Uterus (tissue), 4 donors: ENCODE results near the gene PRRT4. TPM values are rescaled to one million over a fixed set of nuclear protein-coding genes. Genes with fewer than 3 reads are reported as not detected.

ENCODE experiments used
- DNase-seq, 2 donors: peaks; one replicate each; pipeline ENCODE4 v3.0.0-alpha.2; 2019 to 2020
- H3K27ac ChIP-seq, 2 donors: fragments of 200-600 bp; sonication (generic); 1 replicate in 1 of 2; 2 replicates in 1 of 2; pipeline ENCODE4 v1.5.1; 2016 to 2018
- H3K27me3 ChIP-seq, 2 donors: fragments of 200-600 bp; sonication (generic); one replicate each; pipeline ENCODE4 v1.5.1; 2018 to 2019; ENCODE audit warnings: control low read depth in 1 of 2
- H3K36me3 ChIP-seq, 2 donors: fragments of 200-600 bp; sonication (generic); one replicate each; pipeline ENCODE4 v1.5.1; 2019; ENCODE audit warnings: control low read depth in 1 of 2
- H3K4me1 ChIP-seq, 2 donors: fragments of 200-600 bp; sonication (generic); one replicate each; pipeline ENCODE4 v1.5.1; 2018 to 2019; ENCODE audit warnings: control low read depth in 1 of 2
- H3K4me3 ChIP-seq, 2 donors: fragments of 200-600 bp; sonication (generic); 1 replicate in 1 of 2; 2 replicates in 1 of 2; pipeline ENCODE4 v1.5.1; 2018 to 2019; ENCODE audit warnings: mild to moderate bottlenecking in 1 of 2
- H3K9me3 ChIP-seq, 2 donors: fragments of 200-600 bp; sonication (generic); one replicate each; pipeline ENCODE4 v1.5.1; 2019; ENCODE audit warnings: control low read depth in 1 of 2
- POLR2A ChIP-seq, 2 donors: fragments of 450-650 bp; IDR thresholded peaks; one replicate each; pipeline ENCODE4 v1.6.1; 2016; ENCODE audit warnings: antibody characterized with exemption in 2 of 2, mild to moderate bottlenecking in 1 of 2, moderate library complexity in 1 of 2
- intact Hi-C: fragments of 100-400 bp; cut with DNase I; formaldehyde crosslinking; loops from one replicate; pipeline ENCODE4 v1.15.1; 2023; ENCODE audit warnings: low total_unique reads
- total RNA-seq, 4 donors: library from RNA; depleted of rRNA in 3 of 4; stranded (reverse); fragments of >200 nt in 3 of 4; gene quantifications; one replicate each; pipeline versions ENCODE4 v1.1.0 to v1.2.4, GENCODE V29; 2014 to 2023
- TF ChIP-seq, protein P1 (sequence below), 4 experiments: fragments of 200-600 bp in 2 of 4; fragments of 450-650 bp in 2 of 4; sonication (generic) in 2 of 4; IDR thresholded peaks; one replicate each; pipeline ENCODE4 v1.5.1; 2016 to 2019; ENCODE audit warnings: antibody characterized with exemption in 4 of 4, mild to moderate bottlenecking in 2 of 4, moderate library complexity in 1 of 4
- donor health status: DM: yes; HTN: yes; CAD: no.

The PRRT4 gene
- total RNA-seq, 4 donors from 2014 or later: 1.3 to 1.7 TPM; not detected in 2

DNA sequence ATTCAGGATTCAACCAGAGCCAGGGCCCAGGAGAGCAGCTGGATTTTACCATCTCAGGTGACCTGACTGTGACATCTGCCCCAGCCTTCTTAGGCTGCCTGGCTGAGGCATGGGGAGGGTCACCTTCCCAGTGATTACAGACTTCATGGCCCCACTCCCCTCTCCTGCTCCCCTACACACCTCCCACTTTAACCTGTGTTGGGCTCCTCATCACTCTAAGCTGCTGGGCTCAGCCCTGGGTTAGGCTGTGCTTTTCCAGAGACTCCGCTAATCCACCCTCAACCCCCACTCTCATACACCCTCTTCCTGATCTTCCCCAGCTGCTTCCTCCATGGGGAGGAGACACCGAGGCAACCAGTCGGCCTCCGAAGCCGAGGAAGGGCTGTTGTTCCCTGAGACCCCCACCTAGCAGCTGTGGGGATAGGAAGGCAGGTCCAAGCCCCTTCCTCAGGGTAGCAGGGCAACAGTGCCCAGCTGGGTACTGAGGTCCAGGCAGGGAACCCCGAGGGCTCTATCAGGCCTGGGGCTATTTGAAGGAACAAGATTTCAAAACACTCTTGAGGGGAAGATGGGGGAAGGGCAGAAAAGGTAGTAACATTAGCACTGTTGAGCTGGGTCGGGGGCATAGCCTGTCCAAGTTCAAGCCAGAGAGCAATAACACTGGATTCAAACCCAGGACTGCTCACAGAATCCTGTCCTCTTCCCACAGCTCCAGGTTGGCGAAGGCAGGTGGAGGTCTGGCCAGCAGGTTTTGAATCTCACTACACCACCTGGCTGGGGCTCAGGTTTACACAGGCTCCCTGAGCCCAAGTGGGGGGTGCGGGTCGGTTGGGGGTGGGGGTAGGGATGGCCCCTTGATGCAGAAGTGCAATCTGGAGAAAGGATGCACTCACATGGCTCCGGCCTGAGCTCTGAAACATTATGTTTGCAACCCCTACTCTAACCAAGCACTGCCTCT, 46.5 kb upstream of the PRRT4 start:
- H3K27ac ChIP-seq: peak overlapping the region; percentile 87 to 98
- DNase-seq: no peak
- no peak for TF ChIP-seq POLR2A (IDR thresholded peaks at IDR 0.05)
- TF ChIP-seq, protein P1, sequence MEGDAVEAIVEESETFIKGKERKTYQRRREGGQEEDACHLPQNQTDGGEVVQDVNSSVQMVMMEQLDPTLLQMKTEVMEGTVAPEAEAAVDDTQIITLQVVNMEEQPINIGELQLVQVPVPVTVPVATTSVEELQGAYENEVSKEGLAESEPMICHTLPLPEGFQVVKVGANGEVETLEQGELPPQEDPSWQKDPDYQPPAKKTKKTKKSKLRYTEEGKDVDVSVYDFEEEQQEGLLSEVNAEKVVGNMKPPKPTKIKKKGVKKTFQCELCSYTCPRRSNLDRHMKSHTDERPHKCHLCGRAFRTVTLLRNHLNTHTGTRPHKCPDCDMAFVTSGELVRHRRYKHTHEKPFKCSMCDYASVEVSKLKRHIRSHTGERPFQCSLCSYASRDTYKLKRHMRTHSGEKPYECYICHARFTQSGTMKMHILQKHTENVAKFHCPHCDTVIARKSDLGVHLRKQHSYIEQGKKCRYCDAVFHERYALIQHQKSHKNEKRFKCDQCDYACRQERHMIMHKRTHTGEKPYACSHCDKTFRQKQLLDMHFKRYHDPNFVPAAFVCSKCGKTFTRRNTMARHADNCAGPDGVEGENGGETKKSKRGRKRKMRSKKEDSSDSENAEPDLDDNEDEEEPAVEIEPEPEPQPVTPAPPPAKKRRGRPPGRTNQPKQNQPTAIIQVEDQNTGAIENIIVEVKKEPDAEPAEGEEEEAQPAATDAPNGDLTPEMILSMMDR (IDR thresholded peaks at IDR 0.05): no peak
- H3K4me3 ChIP-seq: no peak overlapping the region
- no peaks in the 10 kb centered on the region for H3K27me3 ChIP-seq
- H3K36me3 ChIP-seq: no peaks in the 10 kb centered on the region
- intact Hi-C loops: no loop called here
- no peaks in the 10 kb centered on the region for H3K9me3 ChIP-seq
- peaks cover 0 to 6% of the 10 kb centered on the region in 2 donors for H3K4me1 ChIP-seq

DNA sequence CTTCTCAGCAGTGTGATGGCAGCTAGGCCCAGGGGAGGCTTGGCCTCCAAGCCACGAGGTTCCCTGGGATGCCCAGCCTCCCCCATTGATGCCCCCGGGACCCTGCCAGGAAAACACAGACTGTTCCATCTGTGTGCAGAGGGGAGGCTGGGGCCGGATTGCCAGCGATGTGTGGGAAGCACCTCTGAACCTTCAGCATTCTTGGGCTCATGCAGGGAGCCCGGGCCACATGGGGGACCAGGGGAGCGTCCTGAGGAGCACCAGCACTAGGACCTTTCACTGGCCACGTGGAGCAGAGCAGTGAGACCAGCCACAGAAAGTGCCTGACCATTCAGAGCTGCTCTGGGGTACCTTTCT, 45.7 kb upstream of the PRRT4 start:
- TF ChIP-seq, protein P1 (IDR thresholded peaks at IDR 0.05): no peak
- TF ChIP-seq POLR2A (IDR thresholded peaks at IDR 0.05): no peak
- no peaks in the 10 kb centered on the region for H3K9me3 ChIP-seq
- H3K36me3 ChIP-seq: no peaks in the 10 kb centered on the region
- peaks cover 0 to 6% of the 10 kb centered on the region in 2 donors for H3K4me1 ChIP-seq
- no peaks in the 10 kb centered on the region for H3K27me3 ChIP-seq
- H3K4me3 ChIP-seq: no peak overlapping the region
- no peak for DNase-seq
- peak overlapping the region in 1 of 2 donors; percentile 98 for H3K27ac ChIP-seq
- intact Hi-C loops: no loop called here

DNA sequence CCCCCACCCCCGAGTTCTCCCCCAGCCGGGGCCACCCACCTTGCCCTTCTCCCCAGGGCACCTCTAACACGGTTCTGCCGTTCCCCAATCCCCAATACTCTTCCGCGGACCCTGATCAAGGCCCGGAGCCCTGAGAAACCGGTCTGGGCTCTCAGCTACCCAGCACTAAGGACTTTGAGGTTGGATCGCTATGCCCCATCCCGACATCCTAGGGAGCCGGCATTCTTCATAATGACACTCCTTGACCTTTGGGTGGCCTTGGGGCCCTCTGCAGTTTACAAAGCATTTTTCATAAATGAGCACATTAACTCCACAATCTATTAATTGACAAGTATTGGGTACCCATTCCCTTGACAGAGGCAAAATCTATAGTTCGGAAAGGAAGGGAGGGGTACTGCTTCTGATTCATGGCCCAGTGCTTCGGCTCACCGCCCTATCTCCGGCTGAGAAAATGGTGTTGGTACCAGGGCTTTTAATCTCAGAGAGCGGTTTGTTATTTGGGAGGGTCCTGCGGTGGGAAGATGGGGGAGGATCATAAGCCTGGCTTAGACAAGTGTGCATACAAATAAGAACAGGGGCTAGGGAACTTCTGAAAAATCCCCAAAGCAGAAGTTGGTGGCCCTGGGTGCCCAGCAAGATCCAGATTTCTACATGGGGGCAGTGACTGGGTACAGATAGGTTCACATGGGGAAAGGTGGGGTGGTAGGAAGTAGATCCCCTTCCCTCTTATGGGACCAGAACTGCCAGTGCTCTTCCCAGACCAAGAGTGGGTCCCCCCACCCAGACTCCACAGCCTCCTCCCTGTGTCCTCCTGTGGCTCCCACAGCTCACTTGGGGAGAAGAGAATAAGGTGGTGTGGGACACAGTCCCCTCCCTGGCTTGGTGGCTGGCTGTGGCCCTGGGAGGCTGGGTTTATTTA, 45.1 kb upstream of the PRRT4 start:
- intact Hi-C loops: no loop called here
- Histone ChIP-seq H3K9me3 (no peaks in the 10 kb centered on the region), H3K4me1 (peaks cover 0 to 6% of the 10 kb centered on the region in 2 donors), H3K4me3 (peak overlapping the region in 1 of 2 donors; percentile 64), H3K36me3 (no peaks in the 10 kb centered on the region), H3K27me3 (no peaks in the 10 kb centered on the region), H3K27ac (peak overlapping the region; percentile 37 to 98)
- no peak for TF ChIP-seq POLR2A (IDR thresholded peaks at IDR 0.05)
- TF ChIP-seq, protein P1 (IDR thresholded peaks at IDR 0.05): no peak
- DNase-seq: peak in 1 of 2 donors; percentile 28

DNA sequence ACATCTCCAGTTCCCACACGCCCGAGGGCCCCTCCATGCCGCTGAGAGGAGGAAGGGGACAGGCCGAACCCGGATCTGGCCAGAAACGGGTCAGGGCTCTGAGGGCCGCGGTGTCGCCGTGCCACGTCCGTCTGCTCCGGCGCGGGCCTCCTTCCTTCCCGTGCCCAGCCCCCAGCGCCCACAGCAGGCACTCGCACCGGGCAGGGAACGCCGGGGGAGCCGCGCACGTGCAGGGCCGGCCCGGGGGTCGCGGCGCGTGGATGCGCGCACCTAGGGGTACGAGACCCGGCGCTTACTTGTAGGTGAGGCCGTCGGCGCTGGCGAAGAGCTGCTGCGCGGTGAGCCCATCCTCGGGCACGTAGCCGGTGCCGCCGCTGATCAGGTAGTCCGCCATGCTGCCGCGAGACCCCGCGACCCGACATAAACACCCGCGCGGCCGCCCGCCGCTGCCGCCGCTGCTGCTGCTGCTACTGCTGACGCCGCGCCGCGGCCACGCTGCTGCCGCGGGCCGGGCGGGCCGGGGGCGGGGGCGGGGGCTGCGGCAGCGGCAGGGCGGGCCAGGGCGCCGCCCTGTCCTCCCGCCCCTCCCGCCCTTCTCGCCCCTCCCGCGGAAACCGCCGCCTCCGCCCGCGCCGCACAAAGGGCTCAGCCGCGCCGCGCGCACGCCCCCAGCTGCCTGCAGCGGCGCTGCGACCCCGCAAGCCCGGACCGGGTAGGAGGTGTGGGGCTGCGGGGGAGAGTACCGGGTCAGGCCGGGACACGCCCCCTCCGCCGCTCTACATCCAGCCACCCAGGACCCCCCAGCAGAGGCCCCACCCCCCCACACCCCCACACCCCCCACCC, 44.2 kb upstream of the PRRT4 start:
- Histone ChIP-seq H3K27me3 (no peaks in the 10 kb centered on the region), H3K4me1 (peaks cover 0 to 6% of the 10 kb centered on the region in 2 donors), H3K36me3 (no peaks in the 10 kb centered on the region), H3K9me3 (no peaks in the 10 kb centered on the region), H3K27ac (peak overlapping the region; percentile 37 to 98), H3K4me3 (peak overlapping the region; percentile 35 to 64)
- intact Hi-C loops: no loop called here
- TF ChIP-seq, protein P1 (IDR thresholded peaks at IDR 0.05): peak in 1 of 4 experiments; percentile 27
- TF ChIP-seq POLR2A (IDR thresholded peaks at IDR 0.05): no peak
- DNase-seq: peak; percentile 45 to 55
